ENCODE data around the gene SH3D21.

GRCh38 chr1:36279110-36279788 is 26.9 kb upstream of the SH3D21 start:
- TF ChIP-seq, protein P1, sequence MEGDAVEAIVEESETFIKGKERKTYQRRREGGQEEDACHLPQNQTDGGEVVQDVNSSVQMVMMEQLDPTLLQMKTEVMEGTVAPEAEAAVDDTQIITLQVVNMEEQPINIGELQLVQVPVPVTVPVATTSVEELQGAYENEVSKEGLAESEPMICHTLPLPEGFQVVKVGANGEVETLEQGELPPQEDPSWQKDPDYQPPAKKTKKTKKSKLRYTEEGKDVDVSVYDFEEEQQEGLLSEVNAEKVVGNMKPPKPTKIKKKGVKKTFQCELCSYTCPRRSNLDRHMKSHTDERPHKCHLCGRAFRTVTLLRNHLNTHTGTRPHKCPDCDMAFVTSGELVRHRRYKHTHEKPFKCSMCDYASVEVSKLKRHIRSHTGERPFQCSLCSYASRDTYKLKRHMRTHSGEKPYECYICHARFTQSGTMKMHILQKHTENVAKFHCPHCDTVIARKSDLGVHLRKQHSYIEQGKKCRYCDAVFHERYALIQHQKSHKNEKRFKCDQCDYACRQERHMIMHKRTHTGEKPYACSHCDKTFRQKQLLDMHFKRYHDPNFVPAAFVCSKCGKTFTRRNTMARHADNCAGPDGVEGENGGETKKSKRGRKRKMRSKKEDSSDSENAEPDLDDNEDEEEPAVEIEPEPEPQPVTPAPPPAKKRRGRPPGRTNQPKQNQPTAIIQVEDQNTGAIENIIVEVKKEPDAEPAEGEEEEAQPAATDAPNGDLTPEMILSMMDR (conservative IDR thresholded peaks at IDR 0.05), result no peak
- no peak for TF ChIP-seq ZFX (IDR thresholded peaks at IDR 0.05)
